Measurements from ENCODE around the gene KRTAP3-2. TPM values are rescaled to one million over a fixed set of nuclear protein-coding genes. Genes with fewer than 3 reads are reported as not detected.

The KRTAP3-2 gene
- total RNA-seq, 1 donor from 2014 or later = not detected

- no peaks in the 10 kb centered on the region for H3K9me3 Mint-ChIP-seq (ENCODE audit: unreplicated experiment)
- DNase-seq (ENCODE audit: extremely low spot score, unreplicated experiment) = no peak
- no peak overlapping the region for H3K27ac Mint-ChIP-seq (ENCODE audit: unreplicated experiment)
- no peak for TF ChIP-seq CTCF (IDR thresholded peaks at IDR 0.05)
- no peaks in the 10 kb centered on the region for H3K36me3 Mint-ChIP-seq (ENCODE audit: unreplicated experiment)
- peaks cover 5% of the 10 kb centered on the region for H3K4me1 Mint-ChIP-seq (ENCODE audit: unreplicated experiment)
- H3K27me3 Mint-ChIP-seq (ENCODE audit: unreplicated experiment) = no peaks in the 10 kb centered on the region
- H3K4me3 Mint-ChIP-seq (ENCODE audit: unreplicated experiment) = no peak overlapping the region
Measured at GRCh38 chr17:40980596-40980995, 19.1 kb downstream of the KRTAP3-2 start.

GRCh38 chr17:40980117-40980516 lies 19.6 kb downstream of the KRTAP3-2 start:
- Mint-ChIP-seq H3K9me3 (ENCODE audit: unreplicated experiment) (no peaks in the 10 kb centered on the region), H3K27me3 (ENCODE audit: unreplicated experiment) (no peaks in the 10 kb centered on the region), H3K36me3 (ENCODE audit: unreplicated experiment) (no peaks in the 10 kb centered on the region), H3K4me3 (ENCODE audit: unreplicated experiment) (no peak overlapping the region), H3K27ac (ENCODE audit: unreplicated experiment) (no peak overlapping the region), H3K4me1 (ENCODE audit: unreplicated experiment) (peaks cover 5% of the 10 kb centered on the region)
- TF ChIP-seq CTCF (IDR thresholded peaks at IDR 0.05) = no peak
- no peak for DNase-seq (ENCODE audit: extremely low spot score, unreplicated experiment)

- no peak for DNase-seq (ENCODE audit: extremely low spot score, unreplicated experiment)
- no peak overlapping the region for H3K4me3 Mint-ChIP-seq (ENCODE audit: unreplicated experiment)
- no peak for TF ChIP-seq CTCF (IDR thresholded peaks at IDR 0.05)
- no peaks in the 10 kb centered on the region for H3K36me3 Mint-ChIP-seq (ENCODE audit: unreplicated experiment)
- peaks cover 5% of the 10 kb centered on the region for H3K4me1 Mint-ChIP-seq (ENCODE audit: unreplicated experiment)
- no peaks in the 10 kb centered on the region for H3K27me3 Mint-ChIP-seq (ENCODE audit: unreplicated experiment)
- H3K27ac Mint-ChIP-seq (ENCODE audit: unreplicated experiment) = no peak overlapping the region
- no peaks in the 10 kb centered on the region for H3K9me3 Mint-ChIP-seq (ENCODE audit: unreplicated experiment)
Measured at GRCh38 chr17:40978575-40979151, 21.0 kb downstream of the KRTAP3-2 start.

GRCh38 chr17:40975516-40975915 lies 24.2 kb downstream of the KRTAP3-2 start:
- Mint-ChIP-seq H3K27ac (ENCODE audit: unreplicated experiment) (no peak overlapping the region), H3K4me3 (ENCODE audit: unreplicated experiment) (no peak overlapping the region), H3K4me1 (ENCODE audit: unreplicated experiment) (peaks cover under 1% of the 10 kb centered on the region), H3K9me3 (ENCODE audit: unreplicated experiment) (no peaks in the 10 kb centered on the region), H3K27me3 (ENCODE audit: unreplicated experiment) (no peaks in the 10 kb centered on the region), H3K36me3 (ENCODE audit: unreplicated experiment) (no peaks in the 10 kb centered on the region)
- no peak for TF ChIP-seq CTCF (IDR thresholded peaks at IDR 0.05)
- no peak for DNase-seq (ENCODE audit: extremely low spot score, unreplicated experiment)

- no peak for TF ChIP-seq CTCF (IDR thresholded peaks at IDR 0.05)
- Mint-ChIP-seq H3K4me3 (ENCODE audit: unreplicated experiment) (no peak overlapping the region), H3K27me3 (ENCODE audit: unreplicated experiment) (no peaks in the 10 kb centered on the region), H3K9me3 (ENCODE audit: unreplicated experiment) (no peaks in the 10 kb centered on the region), H3K36me3 (ENCODE audit: unreplicated experiment) (no peaks in the 10 kb centered on the region), H3K4me1 (ENCODE audit: unreplicated experiment) (no peaks in the 10 kb centered on the region), H3K27ac (ENCODE audit: unreplicated experiment) (no peak overlapping the region)
- no peak for DNase-seq (ENCODE audit: extremely low spot score, unreplicated experiment)
Measured at GRCh38 chr17:40974366-40974765, 25.3 kb downstream of the KRTAP3-2 start.

Data from osteocyte (in vitro differentiated cells).